HG03521 (cell line): ENCODE measurements around the gene HSPA4.
A peak's percentile ranks its signal among the peaks of the same experiment; 100 is the strongest.
"Not testable (repeated sequence)": the region's sequence is repeated elsewhere in the genome, so short reads cannot be mapped to it uniquely, and the experiment has no call there.

Experiments used
- ATAC-seq: cut with Tn5 transposase; IDR thresholded peaks from one replicate; pipeline ENCODE4 v1.9.1; 2021; ENCODE audit warnings: mild to moderate bottlenecking, moderate library complexity; ENCODE audit not compliant: unreplicated experiment

Gene HSPA4

DNA sequence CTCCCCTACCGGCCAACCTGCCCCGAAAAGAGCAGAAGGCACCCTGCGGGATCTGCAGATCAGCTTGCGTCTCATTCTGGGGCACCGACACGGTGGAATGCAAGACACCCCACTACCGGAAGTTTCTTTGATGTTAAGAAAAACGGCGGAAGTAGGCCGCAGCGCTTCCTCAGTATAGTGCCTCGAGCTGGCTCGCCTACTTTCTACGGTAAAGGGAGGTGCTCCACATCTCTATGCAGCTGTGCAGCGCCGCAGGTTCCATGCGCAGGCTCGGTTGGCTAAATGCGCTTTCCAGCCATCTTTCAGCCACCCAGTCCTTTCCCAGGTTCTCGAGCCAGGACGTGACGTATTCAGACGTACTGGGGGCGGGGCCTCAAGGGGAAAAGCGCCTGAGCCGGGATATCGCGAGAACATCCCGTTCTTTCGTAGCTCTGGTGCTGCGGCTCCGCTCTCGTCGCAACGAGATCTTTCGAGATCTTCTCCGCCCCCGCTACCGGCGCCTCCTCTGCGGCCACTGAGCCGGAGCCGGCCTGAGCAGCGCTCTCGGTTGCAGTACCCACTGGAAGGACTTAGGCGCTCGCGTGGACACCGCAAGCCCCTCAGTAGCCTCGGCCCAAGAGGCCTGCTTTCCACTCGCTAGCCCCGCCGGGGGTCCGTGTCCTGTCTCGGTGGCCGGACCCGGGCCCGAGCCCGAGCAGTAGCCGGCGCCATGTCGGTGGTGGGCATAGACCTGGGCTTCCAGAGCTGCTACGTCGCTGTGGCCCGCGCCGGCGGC lies at the start of gene HSPA4:
HSPA4 (plus strand) TSS at position 472 of the 775 bp plus-strand sequence; CDS start at position 710, 238 bp downstream.
- ATAC-seq = peak; percentile 80

DNA sequence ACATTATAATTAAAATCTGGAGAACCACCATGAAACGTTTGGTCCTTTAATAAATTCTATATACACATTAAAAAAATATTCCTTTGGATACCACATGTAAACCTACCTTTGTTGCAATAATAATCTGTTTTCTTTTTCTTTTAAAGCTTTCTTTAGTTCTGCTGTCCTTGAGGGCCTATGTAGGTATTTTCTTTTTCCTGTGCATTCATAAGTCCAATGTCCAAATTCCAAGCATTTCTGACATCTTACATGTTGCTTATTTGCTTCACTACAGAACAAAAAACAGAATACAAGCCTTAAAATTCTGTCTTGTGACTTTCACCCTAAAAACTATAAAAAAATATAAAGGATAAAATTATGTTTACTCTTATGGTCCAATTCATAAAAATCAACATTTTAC lies 45.2 kb upstream of the HSPA4 start:
- no peak for ATAC-seq

DNA sequence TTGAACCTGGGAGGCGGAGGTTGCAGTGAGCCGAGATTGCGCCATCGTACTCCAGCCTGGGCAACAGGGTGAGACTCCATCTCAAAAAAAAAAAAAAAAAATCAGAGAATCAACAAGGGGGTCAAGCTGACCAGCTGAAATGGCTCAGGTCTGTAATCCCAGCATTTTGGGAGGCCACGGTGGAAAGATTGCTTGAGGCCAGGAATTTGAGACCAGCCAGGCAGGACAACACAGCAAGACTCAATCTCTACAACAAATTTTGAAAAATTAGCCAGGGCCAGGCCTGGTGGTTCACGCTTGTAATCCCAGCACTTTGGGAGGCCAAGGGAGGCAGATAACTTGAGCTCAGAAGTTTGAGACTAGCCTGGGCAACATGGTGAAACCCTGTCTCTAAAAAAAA lies 43.4 kb upstream of the HSPA4 start:
- not testable (repeated sequence) for ATAC-seq

- ATAC-seq = no peak
Observed at GRCh38 chr5:133015466-133015865, 36.3 kb upstream of the HSPA4 start.

- ATAC-seq = no peak
Observed at GRCh38 chr5:133017964-133018363, 33.8 kb upstream of the HSPA4 start.

DNA sequence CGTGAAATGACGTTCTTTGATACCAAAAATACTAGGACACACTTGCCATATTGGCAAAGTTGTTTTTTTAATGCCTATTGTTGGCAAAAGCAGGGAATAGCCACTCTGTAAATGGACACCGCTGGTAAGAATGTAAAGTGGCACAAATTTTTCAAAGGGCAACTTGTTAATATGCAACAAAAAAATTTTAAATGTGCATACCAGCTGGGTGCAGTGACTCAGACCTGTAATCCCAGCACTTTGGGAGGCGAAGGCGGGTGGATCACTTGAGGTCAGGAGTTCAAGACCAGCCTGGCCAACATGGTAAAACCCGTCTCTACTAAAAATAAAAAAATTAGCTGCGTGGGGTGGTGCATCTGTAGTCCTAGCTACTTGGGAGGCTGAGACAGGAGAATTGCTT lies 32.3 kb upstream of the HSPA4 start:
- ATAC-seq = not testable (repeated sequence)

- ATAC-seq = peak; percentile 94
Observed at GRCh38 chr5:133025804-133026663, 25.8 kb upstream of the HSPA4 start, which contains the start of gene ZCCHC10. TSS of gene ZCCHC10 (minus strand) at chr5:133026549. CDS start at chr5:133026537, 12 bp downstream.

DNA sequence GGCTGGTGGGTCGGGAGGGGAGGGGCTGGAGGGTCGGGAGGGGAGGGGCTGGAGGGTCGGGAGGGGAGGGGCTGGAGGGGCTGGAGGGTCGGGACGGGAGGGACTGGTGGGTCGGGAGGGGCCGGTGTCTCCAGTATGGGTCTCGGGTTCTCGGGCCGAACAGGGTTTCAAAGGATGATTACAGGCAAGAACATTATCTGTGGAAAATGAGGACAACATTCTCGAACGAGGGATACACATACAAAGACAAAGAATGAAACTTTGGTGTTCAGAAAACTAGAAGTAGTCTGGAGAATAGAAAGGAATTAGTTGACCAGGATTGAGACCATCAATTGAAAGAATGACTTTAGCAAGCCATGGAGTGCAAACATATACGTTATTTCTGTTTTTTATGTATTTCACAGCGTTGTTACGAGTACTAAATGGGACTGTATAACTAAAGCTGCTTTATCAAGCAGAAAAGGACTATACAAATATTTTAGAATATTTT lies 25.1 kb upstream of the HSPA4 start:
- ATAC-seq = no peak

GRCh38 chr5:133029416-133029815 lies 22.4 kb upstream of the HSPA4 start:
- ATAC-seq = no peak

- no peak for ATAC-seq
Observed at GRCh38 chr5:133030343-133031005, 21.3 kb upstream of the HSPA4 start.

GRCh38 chr5:133032852-133033742 lies 18.7 kb upstream of the HSPA4 start:
- no peak for ATAC-seq

GRCh38 chr5:133034064-133034463 lies 17.7 kb upstream of the HSPA4 start:
- ATAC-seq = no peak

- no peak for ATAC-seq
Observed at GRCh38 chr5:133035224-133035623, 16.6 kb upstream of the HSPA4 start.

GRCh38 chr5:133036677-133037076 lies 15.1 kb upstream of the HSPA4 start:
- ATAC-seq = not testable (repeated sequence)

GRCh38 chr5:133041157-133041784 lies 10.5 kb upstream of the HSPA4 start:
- no peak for ATAC-seq

- ATAC-seq = no peak
Observed at GRCh38 chr5:133041910-133042309, 9.9 kb upstream of the HSPA4 start.

GRCh38 chr5:133046560-133046959 lies 5.3 kb upstream of the HSPA4 start:
- ATAC-seq = not testable (repeated sequence)

DNA sequence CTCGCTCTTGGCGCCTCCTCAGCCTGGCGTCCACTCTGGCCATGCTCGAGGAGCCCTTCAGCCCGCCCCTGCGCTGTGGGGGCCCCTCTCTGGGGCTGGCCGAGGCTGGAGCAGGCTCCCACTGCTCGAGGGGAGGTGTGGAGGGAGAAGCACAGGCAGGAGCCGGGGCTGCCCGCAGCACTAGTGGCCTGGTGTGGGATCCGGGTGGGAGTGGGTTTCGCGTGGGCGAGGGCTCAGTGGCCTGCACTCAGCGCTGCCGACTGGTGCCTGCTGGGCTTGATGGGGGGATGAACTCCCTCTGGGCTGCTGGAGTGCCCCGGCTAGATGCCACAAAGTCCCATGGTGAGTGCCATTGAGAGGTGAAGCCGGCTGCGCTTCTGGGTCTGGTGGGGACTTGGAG lies 4.4 kb upstream of the HSPA4 start:
- no peak for ATAC-seq

GRCh38 chr5:133048993-133049725 lies 2.7 kb upstream of the HSPA4 start:
- ATAC-seq = no peak
